Measurements from ENCODE around the gene MGP. TPM values are rescaled to one million over a fixed set of nuclear protein-coding genes. Genes with fewer than 3 reads are reported as not detected.

The MGP gene
- total and polyA plus RNA-seq, 2 of the 13 experiments (the other 11 are each of a cell fraction or from before 2014, with no cell fraction given), result not detected

DNA sequence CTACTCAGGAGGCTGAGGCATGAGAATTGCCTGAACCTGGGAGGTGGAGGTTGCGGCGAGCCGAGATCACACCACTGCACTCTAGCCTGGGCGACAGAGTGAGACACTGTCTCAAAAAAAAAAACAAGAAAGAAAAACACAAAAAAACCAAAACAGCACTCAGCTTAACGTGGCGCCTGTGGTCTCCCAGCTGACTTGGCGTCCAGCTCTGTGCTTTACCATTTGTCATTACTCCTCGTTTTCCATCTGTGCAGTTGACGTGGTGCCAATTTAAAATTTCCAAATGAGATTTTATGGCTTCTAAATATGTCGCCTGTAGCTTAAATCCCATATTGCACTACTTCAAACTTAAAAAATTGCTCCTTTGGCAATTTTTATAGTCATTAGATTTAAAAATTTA is 2.0 kb downstream of the MGP start:
- no TSS peak for BruUV-seq (replicated peaks)
- ChIA-PET CTCF (ENCODE audit: low intra/inter-chr PET ratio, low total read pairs) (no interaction called here), POLR2A (no interaction called here)
- in situ Hi-C loops (cut with HindIII; ENCODE audit: extremely low pct_ligation_motif_present, low pct_unique_long_range_greater_than_20kb), result no loop called here
- no peak for FAIRE-seq
- H3K27me3 ChIP-seq (ENCODE audit: control insufficient read depth in 1 of 2, insufficient read depth in 2 of 2, low read length in 2 of 2), result no peaks in the 10 kb centered on the region
- H3K4me3 ChIP-seq (replicated peaks in 1 of 3; ENCODE audit: insufficient read depth in 1 of 3, low read depth in 2 of 3, low read length in 3 of 3), result no peak overlapping the region
- H3K79me2 ChIP-seq (ENCODE audit: insufficient read depth, low read length), result no peaks in the 10 kb centered on the region
- H3K4me2 ChIP-seq (ENCODE audit: low read depth, low read length), result no peak overlapping the region
- intact Hi-C loops (cut with micrococcal nuclease; ENCODE audit: unreplicated experiment), result no loop called here
- H2AFZ ChIP-seq (ENCODE audit: low read length), result no peak overlapping the region
- H3K36me3 ChIP-seq (replicated peaks in 1 of 2; ENCODE audit: control insufficient read depth in 1 of 2, insufficient read depth in 2 of 2, low read length in 2 of 2), result no peaks in the 10 kb centered on the region
- H4K20me1 ChIP-seq (ENCODE audit: insufficient read depth, low read length), result no peaks in the 10 kb centered on the region
- no peak for DNase-seq (ENCODE audit: low spot score)
- H3K9me3 ChIP-seq (ENCODE audit: low read length), result no peaks in the 10 kb centered on the region
- no peak overlapping the region for H3K9ac ChIP-seq (ENCODE audit: insufficient read depth, low read depth, low read length)
- 49% methylated on average over 10 of the region's 10 CpGs for WGBS (ENCODE audit: low lambda C conversion rate)
- H3K4me1 ChIP-seq (ENCODE audit: insufficient read depth, low read length), result no peaks in the 10 kb centered on the region
- ATAC-seq, result no peak
- H3K27ac ChIP-seq (ENCODE audit: extremely low read length, insufficient read depth, low read length), result no peak overlapping the region
- TF ChIP-seq SAP130 (CRISPR knock-in tag; IDR thresholded peaks at IDR 0.05; ENCODE audit: low read depth) (no peak), TSC22D2 (CRISPR knock-in tag; IDR thresholded peaks at IDR 0.05; ENCODE audit: borderline replicate concordance) (no peak), BRF2 (CRISPR knock-in tag; IDR thresholded peaks at IDR 0.05) (no peak), MAZ (IDR thresholded peaks at IDR 0.05; ENCODE audit: borderline replicate concordance, low read depth, low read length) (no peak), MAZ (CRISPR knock-in tag; IDR thresholded peaks at IDR 0.05; ENCODE audit: low read depth) (no peak), PLRG1 (conservative IDR thresholded peaks at IDR 0.05) (no peak), RCOR2 (CRISPR knock-in tag; IDR thresholded peaks at IDR 0.05) (no peak), IKZF1 (IDR thresholded peaks at IDR 0.05) (no peak), SP5 (CRISPR knock-in tag; IDR thresholded peaks at IDR 0.05; ENCODE audit: borderline replicate concordance, low read depth) (no peak), SNAPC2 (CRISPR knock-in tag; IDR thresholded peaks at IDR 0.05) (no peak), ZNF737 (CRISPR knock-in tag; IDR thresholded peaks at IDR 0.05; ENCODE audit: borderline replicate concordance) (no peak), ZEB1 (IDR thresholded peaks at IDR 0.05; ENCODE audit: insufficient replicate concordance, low read depth) (no peak), ZNF646 (CRISPR knock-in tag; IDR thresholded peaks at IDR 0.05) (no peak), ZSCAN12 (CRISPR knock-in tag; IDR thresholded peaks at IDR 0.05) (no peak), REXO4 (CRISPR knock-in tag; IDR thresholded peaks at IDR 0.05; ENCODE audit: borderline replicate concordance) (no peak), CHD2 (IDR thresholded peaks at IDR 0.05; ENCODE audit: low read depth, low read length) (no peak)
- TF ChIP-seq, protein P1, sequence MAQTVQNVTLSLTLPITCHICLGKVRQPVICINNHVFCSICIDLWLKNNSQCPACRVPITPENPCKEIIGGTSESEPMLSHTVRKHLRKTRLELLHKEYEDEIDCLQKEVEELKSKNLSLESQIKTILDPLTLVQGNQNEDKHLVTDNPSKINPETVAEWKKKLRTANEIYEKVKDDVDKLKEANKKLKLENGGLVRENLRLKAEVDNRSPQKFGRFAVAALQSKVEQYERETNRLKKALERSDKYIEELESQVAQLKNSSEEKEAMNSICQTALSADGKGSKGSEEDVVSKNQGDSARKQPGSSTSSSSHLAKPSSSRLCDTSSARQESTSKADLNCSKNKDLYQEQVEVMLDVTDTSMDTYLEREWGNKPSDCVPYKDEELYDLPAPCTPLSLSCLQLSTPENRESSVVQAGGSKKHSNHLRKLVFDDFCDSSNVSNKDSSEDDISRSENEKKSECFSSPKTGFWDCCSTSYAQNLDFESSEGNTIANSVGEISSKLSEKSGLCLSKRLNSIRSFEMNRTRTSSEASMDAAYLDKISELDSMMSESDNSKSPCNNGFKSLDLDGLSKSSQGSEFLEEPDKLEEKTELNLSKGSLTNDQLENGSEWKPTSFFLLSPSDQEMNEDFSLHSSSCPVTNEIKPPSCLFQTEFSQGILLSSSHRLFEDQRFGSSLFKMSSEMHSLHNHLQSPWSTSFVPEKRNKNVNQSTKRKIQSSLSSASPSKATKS (CRISPR knock-in tag; IDR thresholded peaks at IDR 0.05), result no peak
